Right cardiac atrium (tissue), 5 donors: ENCODE measurements around the gene PIK3C2B. TPM values are rescaled to one million over a fixed set of nuclear protein-coding genes. Genes with fewer than 3 reads are reported as not detected.
A peak's percentile ranks its signal among the peaks of the same experiment; 100 is the strongest.

Experiments used
- ATAC-seq, 2 donors: fragments of 200-7000 bp; cut with Tn5 transposase; one replicate each; pipeline versions ENCODE4 v1.8.0 to v1.9.1; 2020; ENCODE audit warnings: moderate library complexity in 2 of 2, mild to moderate bottlenecking in 1 of 2
- DNase-seq, 3 donors: peaks; one replicate each; pipeline ENCODE4 v3.0.0-alpha.2; 2020
- H3K27ac ChIP-seq: one replicate; pipeline ENCODE4 v1.5.1; 2013; ENCODE audit warnings: mild to moderate bottlenecking, low read length, control low read depth, moderate library complexity
- H3K27me3 ChIP-seq: one replicate; pipeline ENCODE4 v1.6.1; 2013; ENCODE audit not compliant: control insufficient read depth, insufficient read depth
- H3K4me1 ChIP-seq: one replicate; pipeline ENCODE4 v1.6.1; 2013; ENCODE audit warnings: low read length; ENCODE audit not compliant: control insufficient read depth, insufficient read depth
- H3K4me3 ChIP-seq: one replicate; pipeline ENCODE4 v1.5.1; 2013; ENCODE audit warnings: low read length, control low read depth
- H3K9me3 ChIP-seq: one replicate; pipeline ENCODE4 v1.6.1; 2013; ENCODE audit warnings: low read length; ENCODE audit not compliant: control insufficient read depth
- WGBS: extraction: QIAGEN DNeasy Blood & Tissue Kit; methylation state at CpG from one replicate; pipeline ENCODE4 v1.1.7; 2013; 5-methylcytosine and 5-hydroxymethylcytosine counted together
- intact Hi-C, 4 donors: fragments of 100-400 bp; cut with DNase I; formaldehyde crosslinking; loops; one replicate each; pipeline versions ENCODE4 v1.11.0 to v1.14.0; 2022 to 2023
- polyA plus RNA-seq: library from polyadenylated mRNA; stranded (reverse); fragments of 200-250 nt; gene quantifications from one replicate; pipeline ENCODE4 v1.2.3, GENCODE V29; 2013
- total RNA-seq, 4 donors: library from RNA; stranded (reverse); fragmentation: NEBNext Ultra II Directional; extraction: Animal tissue kit (Norgen Biotek cat#: 25700); gene quantifications; one replicate each; pipeline ENCODE4 v1.2.1, GENCODE V29; 2021
- donor health status: healthy with polysubstance abuse.
- donor health status: DM: no; HTN: yes; CAD: no.
- donor health status: DM: no; HTN: no; CAD: no.
- donor health status: DM: no; HTN: yes; CAD: no; lungs with severe emphysema.
- donor health status: DM: yes; HTN: yes; CAD: no.

Gene PIK3C2B
- total and polyA plus RNA-seq, 5 donors = 13.3 to 32.7 (median 28.8) TPM

DNA sequence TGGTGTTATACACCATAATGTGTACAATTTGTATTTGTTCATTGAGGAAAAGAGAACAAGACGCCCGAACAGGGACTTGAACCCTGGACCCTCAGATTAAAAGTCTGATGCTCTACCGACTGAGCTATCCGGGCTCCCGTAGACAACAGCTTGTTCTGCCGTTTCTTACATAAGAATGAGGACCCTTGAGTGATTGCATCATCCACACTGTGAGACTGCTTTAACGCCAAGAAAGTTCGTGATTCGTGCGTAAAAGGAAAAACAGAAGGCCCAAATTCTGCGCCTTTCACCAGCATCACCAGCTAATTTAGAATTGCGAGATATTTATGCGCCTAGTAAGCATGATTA lies 12.3 kb upstream of the PIK3C2B start:
- under 1% methylated on average over 13 of the region's 13 CpGs for WGBS
- ATAC-seq = peak; percentile 82 to 85
- Histone ChIP-seq H3K27ac (peak overlapping the region; percentile 85), H3K9me3 (no peaks in the 10 kb centered on the region), H3K4me1 (no peaks in the 10 kb centered on the region), H3K27me3 (no peaks in the 10 kb centered on the region), H3K4me3 (peak overlapping the region; percentile 96)
- DNase-seq = peak in 2 of 3 donors; percentile 74 to 82
- intact Hi-C loops = no loop called here

DNA sequence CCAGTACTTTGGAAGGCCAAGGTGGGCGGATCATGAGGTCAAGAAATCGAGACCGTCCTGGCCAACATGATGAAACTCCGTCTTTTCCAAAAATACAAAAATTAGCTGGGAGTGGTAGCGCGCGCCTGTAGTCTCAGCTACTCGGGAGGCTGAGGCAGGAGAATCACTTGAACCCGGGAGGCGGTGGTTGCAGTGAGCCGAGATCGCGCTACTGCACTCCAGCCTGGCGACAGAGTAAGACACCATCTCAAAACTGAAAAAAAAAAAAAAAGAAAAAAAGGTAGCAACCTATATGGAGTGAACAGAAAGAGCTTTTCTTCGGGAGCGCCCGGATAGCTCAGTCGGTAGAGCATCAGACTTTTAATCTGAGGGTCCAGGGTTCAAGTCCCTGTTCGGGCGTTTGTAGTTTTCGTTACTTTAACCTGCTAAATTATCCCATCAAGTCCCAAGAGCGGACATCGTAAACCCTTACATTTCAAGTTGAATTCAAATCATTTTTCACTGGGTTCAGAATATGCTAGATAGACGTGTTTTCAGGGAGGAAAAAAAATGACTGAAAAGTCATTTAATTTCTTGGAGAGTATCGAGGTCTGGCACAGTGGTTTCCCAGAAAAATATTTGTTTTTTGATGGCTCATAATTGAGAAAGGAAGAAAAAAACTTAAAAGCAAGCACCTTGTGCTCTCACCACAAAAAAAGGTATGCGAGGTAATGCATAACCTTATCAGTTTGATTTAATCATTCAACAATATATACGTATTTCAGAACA lies 11.8 kb upstream of the PIK3C2B start:
- Histone ChIP-seq H3K27me3 (no peaks in the 10 kb centered on the region), H3K4me3 (peak overlapping the region; percentile 58), H3K4me1 (no peaks in the 10 kb centered on the region), H3K27ac (peak overlapping the region; percentile 23), H3K9me3 (no peaks in the 10 kb centered on the region)
- under 1% methylated on average over 27 of the region's 27 CpGs for WGBS
- peak; percentile 93 to 94 for ATAC-seq
- peak; percentile 60 to 83 (median 76) for DNase-seq
- intact Hi-C loops = no loop called here

DNA sequence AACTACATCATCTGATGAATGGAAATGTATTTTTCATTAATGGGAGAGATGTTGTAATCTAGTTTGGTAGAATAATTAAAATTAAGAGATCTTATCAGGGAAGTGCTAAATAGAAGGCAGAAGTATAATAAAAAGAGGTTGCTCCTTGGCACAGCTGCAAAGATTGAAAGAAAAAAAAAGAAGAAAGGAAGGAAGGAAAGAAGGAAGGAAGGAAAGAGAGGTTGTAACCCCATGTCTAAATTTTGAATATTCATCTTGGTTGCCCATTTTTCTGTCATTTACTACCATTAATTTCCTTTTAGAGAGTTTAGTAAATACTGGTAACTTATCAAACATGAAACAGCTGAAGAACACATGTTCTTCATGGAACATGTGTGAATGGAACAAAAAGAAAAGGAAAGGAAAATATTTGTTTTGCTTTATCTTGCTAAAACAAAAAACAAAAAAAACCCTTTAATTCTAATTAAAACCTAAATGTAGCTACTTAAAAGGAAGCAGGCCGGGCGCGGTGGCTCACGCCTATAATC lies 11.1 kb upstream of the PIK3C2B start:
- Histone ChIP-seq H3K4me1 (no peaks in the 10 kb centered on the region), H3K27me3 (no peaks in the 10 kb centered on the region), H3K9me3 (no peaks in the 10 kb centered on the region), H3K4me3 (peak overlapping the region; percentile 48), H3K27ac (peak overlapping the region; percentile 23)
- intact Hi-C loops = no loop called here
- WGBS = 5% methylated on average over 4 of the region's 4 CpGs
- ATAC-seq (no peak), DNase-seq (no peak)

DNA sequence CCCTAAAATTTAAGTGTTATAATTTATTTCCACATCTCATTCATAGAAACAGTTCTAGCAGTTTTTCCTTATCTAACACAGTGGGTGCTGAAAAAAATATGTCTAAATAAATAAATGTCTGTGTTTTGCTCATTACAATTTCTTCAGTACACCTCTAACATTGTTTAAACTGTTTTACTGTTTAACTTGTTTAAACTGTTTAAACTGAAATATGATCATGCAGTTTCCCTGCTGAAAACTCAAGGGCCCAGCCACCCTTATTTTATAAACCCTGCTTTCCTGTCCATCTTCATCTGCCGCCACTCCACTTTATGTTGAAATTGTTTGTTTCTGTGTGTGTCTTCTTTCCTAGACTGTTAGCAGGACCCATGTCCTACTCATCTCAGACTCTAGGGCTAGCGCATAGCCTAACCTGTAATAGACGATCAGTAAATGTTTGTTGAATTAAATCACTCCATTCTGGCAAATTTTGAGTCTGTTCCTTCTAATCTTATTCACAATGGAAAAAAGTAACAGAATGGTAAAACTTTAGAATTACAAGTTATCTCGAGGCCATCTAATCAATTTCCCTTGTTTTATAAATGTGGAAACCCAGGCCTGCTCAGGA lies 9.4 kb upstream of the PIK3C2B start:
- no peak for ATAC-seq
- intact Hi-C loops = loop anchor here (2.0 to 5.0 kb wide), 3 partner anchors 57 to 72 kb away; no protein-coding TSS in a partner anchor

DNA sequence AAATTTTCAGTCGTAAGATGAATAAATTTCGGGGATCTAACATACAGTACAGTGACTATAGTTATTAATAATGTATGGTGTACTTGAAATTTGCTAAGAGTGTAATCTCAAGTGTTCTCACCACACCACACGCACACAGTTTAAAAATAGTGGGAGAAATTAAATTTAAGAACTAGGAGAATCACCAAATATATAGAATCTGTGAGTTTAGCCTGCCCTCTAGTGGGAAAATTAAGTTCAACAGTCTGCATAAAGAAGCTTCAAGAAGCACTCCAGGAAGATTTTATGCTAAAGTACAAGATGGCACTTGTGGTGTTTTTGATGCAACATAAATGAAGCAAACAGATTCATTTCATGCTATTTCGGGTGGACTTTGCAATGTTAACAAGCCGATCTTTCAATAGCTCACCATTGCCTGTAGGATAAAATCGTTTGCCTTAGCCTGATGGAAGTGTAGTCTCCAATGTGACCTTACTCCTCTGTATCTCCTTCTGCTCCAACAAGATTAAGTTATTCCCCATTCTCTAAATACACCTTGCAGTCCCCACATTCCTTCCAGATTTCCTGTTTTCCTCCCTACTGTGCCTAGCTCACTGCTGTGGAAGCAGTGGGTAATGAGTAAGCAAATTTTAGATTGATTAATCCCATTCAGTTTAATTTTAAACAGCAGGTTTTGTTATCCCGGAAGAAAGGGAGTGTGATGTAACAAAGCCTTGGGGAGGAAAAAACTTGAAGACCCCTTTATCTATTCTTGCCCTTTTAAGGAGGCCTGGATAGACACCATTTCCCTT lies 8.7 kb upstream of the PIK3C2B start:
- H3K4me3 ChIP-seq = no peak overlapping the region
- no peaks in the 10 kb centered on the region for H3K4me1 ChIP-seq
- H3K27me3 ChIP-seq = no peaks in the 10 kb centered on the region
- DNase-seq (no peak), ATAC-seq (no peak)
- H3K9me3 ChIP-seq = no peaks in the 10 kb centered on the region
- WGBS = 20% methylated on average over 7 of the region's 7 CpGs
- no peak overlapping the region for H3K27ac ChIP-seq
- intact Hi-C loops = loop anchor here (2.0 to 5.0 kb wide), 3 partner anchors 56 to 71 kb away; no protein-coding TSS in a partner anchor

More for the DNA sequence above, 9.4 kb upstream of the PIK3C2B start:
- Histone ChIP-seq H3K4me1 (no peaks in the 10 kb centered on the region), H3K9me3 (no peaks in the 10 kb centered on the region), H3K27ac (no peak overlapping the region), H3K4me3 (no peak overlapping the region), H3K27me3 (no peaks in the 10 kb centered on the region)
- no peak for DNase-seq
- 76% methylated on average over 4 of the region's 4 CpGs for WGBS

DNA sequence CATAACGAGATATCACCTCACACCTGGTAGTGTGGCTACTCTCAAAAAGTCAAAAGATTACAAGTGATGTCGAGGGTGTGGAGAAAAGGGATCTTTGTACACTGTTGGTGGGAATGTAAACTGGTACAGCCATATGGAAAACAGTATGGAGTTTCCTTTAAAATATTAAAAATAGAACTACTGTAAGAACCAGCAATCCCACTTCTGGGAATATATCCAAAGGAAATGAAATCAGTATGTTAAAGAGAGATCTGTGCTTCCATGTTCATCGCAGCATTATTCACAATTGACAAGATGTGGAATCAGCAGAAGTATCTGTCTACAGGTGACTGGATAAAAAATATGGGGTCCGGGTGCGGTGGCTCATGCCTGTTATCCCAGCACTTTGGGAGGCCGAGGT lies 7.6 kb upstream of the PIK3C2B start:
- Histone ChIP-seq H3K4me1 (no peaks in the 10 kb centered on the region), H3K9me3 (no peaks in the 10 kb centered on the region), H3K27ac (no peak overlapping the region), H3K27me3 (no peaks in the 10 kb centered on the region), H3K4me3 (no peak overlapping the region)
- ATAC-seq (no peak), DNase-seq (no peak)
- 75% methylated on average over 6 of the region's 6 CpGs for WGBS
- intact Hi-C loops = loop anchor here (2.0 to 5.0 kb wide), 3 partner anchors 55 to 70 kb away; no protein-coding TSS in a partner anchor

DNA sequence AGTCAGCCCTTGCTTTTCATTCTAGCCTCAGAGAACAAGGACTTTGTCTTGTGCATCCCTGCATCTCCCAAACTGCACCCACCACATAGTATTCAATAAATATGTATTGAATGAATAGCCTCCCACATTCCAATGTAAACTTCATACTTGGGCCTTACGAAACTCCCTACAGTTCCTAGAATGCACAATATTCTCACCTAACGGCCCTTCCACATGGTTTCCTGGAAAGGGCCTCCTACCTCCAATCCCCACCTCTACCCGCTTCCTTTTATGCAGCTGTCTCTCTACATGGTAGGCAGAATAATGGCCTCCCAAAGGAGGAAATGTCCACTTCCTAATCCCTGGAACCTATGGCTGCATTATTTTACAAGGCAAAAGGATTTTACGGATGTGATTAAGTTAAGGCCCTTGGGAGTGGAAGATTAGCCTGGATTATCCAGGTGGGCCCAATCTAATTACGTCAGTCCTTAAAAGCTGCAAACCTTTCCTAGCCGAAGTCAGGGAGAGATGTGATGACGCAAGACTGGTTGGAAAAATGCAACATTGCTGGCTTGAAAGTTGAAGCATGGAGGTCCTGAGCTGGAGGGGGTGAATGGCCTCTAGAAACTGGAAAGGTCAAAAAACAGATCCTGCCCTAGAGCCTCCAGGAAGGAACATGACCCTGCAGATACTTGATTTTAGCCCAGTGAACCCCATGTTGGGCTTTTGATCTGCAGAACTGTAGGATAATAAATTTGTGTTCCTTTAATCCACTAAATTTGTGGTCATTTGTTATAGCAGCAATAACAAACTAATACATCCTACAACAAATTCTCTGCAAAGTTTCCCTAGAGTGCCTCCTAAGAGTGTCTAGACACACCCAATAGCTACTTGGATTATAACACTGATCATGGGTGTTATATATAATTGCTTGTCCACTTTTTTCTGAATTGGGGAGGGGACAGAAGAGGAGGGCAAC lies 5.2 kb upstream of the PIK3C2B start:
- Histone ChIP-seq H3K9me3 (no peaks in the 10 kb centered on the region), H3K27ac (no peak overlapping the region), H3K4me1 (no peaks in the 10 kb centered on the region), H3K27me3 (no peaks in the 10 kb centered on the region), H3K4me3 (no peak overlapping the region)
- intact Hi-C loops = loop anchor here in 1 of 4 donors (5.0 kb wide), 3 partner anchors 37 to 67 kb away; no protein-coding TSS in a partner anchor
- WGBS = 81% methylated on average over 7 of the region's 7 CpGs
- ATAC-seq = no peak
- DNase-seq = no peak

DNA sequence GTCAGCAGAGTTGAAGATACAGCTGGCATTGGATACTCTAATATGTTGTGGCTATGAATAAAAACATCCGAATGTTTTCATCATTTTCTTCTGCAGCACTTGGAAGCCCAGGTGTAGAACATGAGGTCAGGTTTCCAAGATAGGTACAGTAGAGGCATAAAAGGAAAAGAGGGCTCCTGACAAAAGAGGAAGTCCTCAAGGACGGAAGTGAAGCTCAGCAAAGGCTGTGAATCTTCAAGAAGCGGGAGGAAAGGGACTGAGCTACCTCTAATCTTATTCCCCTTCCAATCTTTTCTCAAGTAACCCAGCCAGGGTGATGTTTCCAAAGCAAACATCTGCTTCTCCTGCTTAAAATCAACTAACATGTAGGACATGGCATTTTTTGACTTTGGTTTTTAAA lies 4.4 kb upstream of the PIK3C2B start:
- Histone ChIP-seq H3K27me3 (no peaks in the 10 kb centered on the region), H3K4me1 (no peaks in the 10 kb centered on the region), H3K4me3 (no peak overlapping the region), H3K27ac (no peak overlapping the region), H3K9me3 (no peaks in the 10 kb centered on the region)
- no peak for DNase-seq
- no peak for ATAC-seq
- 55% methylated on average over 3 of the region's 3 CpGs for WGBS
- intact Hi-C loops = loop anchor here in 1 of 4 donors (5.0 kb wide), 1 partner anchor 37 kb away; no protein-coding TSS in a partner anchor

DNA sequence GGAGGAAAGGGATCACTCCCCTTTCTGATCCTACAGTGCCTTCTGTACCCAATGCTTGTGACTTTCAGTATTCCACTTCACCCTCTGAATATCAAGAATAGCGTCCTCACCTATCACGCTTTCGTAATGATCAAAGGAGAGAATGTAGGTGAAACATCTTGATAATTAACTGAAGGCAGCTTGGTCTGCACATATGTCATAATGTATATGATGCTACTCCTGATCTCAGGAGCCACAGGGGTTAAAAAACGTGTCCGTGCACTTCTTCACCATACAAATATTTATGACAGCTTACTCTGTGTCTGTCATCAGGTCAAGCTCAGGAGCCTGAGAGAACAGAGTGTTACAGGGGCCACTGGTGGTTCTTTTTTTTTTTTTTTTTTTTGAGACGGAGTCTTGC lies 1.2 kb upstream of the PIK3C2B start:
- H3K9me3 ChIP-seq = no peaks in the 10 kb centered on the region
- no peak overlapping the region for H3K4me3 ChIP-seq
- no peak for DNase-seq
- H3K4me1 ChIP-seq = peaks cover 4% of the 10 kb centered on the region
- whole genome bisulfite sequencing = 66% methylated on average over 5 of the region's 6 CpGs
- no peak for ATAC-seq
- intact Hi-C loops = loop anchor here in 2 of 4 donors (2.0 to 5.0 kb wide), 2 partner anchors 33 to 47 kb away; no protein-coding TSS in a partner anchor
- H3K27ac ChIP-seq = no peak overlapping the region
- H3K27me3 ChIP-seq = no peaks in the 10 kb centered on the region
